Measurements from ENCODE around the gene GATD1.

- TF ChIP-seq CTCF (IDR thresholded peaks at IDR 0.05), result no peak
- no peak for TF ChIP-seq POLR2A (IDR thresholded peaks at IDR 0.05)
- TF ChIP-seq EP300 (IDR thresholded peaks at IDR 0.05), result no peak
Measured at GRCh38 chr11:749731-750130, 27.6 kb downstream of the GATD1 start.
